GM18526 (cell line): ENCODE measurements around the gene GAREM2.

Experiments
- POLR2A ChIP-seq: IDR thresholded peaks from 3 replicates; pipeline ENCODE4 v1.6.1; 2011; ENCODE audit not compliant: insufficient read length; ENCODE audit errors: extremely low read depth

Gene GAREM2

DNA sequence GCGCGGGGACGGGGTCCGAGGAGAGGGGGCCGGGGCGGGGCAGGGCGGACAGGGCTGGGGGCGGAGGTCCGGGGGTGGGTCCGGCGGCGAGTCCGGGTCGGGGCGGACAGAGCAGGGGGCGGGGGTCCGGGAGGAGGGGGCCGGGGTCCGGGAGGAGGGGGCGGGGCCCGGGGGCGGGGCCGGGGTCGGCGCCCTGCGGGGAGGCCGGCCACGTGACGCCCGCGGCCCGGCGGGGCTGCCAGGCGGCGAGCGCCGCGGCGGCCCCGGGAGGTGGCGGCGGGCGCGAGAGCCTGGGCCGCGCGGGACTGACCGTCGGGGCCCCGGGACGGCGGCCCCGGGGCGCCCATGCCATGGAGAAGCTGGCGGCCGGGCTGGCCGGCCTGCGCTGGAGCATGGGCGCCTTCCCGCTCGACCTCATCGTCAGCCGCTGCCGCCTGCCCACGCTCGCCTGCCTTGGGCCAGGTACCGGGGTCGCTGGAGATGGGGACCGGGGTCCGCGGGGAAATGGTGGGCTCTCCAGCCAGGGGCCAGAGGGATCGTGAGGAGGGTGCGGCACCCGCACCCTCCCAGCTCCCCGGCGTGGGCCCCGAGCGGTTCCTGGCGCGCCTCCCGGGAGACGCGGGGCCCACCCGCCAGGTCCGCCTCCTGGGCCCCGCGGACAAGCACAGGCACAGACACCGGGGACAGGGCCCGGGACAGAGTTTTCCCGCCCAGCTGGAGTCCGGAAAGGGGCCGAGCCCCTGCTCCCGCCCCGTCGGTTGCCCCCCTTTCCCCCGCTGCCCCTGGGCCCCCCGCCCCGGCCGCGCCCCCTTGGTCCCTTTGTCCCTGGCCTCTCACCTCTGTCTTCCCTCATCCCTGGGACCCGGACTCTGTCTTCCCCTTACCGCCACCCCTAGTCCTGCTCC is at the start of gene GAREM2:
TSS of gene GAREM2 (plus strand) at position 218 of the 905 bp plus-strand sequence. CDS start at position 351, 133 bp downstream.
- no peak for TF ChIP-seq POLR2A

DNA sequence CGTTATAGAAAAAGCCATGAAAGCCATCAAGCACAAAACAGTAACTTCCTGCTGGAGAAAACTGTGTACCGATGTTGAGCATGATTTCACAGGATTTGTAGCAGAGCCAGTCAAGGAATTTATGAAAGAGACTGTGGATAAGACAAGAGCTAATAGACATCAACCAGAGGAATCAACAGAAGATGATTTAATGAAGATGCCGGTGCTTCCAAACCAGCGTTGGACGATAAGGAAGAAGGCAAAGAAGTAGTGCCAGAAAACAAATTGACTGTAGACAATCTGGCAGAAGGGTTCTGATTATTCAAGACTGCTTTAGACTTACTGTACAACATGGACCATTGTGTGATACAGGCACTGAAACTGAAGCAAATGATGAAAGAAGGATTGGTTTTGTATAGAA is 49.5 kb upstream of the GAREM2 start:
- no peak for TF ChIP-seq POLR2A

DNA sequence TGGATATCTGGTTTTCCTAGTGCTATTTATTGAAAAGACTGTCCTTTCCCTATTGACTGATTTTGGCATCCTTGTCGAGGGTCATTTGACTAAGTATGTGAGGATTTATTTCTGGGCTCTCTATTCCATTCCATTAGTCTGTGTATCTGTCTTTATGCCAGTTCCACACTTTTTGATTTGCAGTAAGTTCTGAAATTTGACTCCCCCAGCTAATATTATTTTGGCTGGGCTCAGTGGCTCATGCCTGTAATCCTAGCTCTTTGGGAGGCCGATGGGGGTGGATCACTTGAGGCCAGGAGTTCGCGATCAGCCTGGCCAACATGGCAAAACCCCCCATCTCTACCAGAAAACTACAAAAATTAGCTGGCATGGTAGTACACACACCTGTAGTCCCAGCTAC is 46.8 kb upstream of the GAREM2 start:
- TF ChIP-seq POLR2A = no peak

DNA sequence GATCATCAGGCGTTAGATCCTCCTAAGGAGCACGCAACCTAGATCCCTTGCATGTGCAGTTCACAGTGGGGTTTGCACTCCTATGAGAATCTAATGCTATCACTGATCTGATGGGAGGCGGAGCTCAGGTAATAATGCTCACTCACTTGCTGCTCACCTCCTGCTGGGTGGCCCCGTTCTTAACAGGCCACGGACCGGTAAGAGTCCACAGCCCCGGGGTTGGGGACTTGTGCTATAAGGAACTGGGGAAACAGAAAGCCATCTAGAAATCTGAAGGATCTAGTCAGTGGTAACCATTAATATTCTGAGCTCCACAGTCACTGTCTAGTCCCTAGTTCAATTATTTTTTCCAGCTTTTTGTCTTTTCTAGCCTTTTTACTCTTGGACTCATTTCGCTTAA is 44.7 kb upstream of the GAREM2 start:
- no peak for TF ChIP-seq POLR2A

DNA sequence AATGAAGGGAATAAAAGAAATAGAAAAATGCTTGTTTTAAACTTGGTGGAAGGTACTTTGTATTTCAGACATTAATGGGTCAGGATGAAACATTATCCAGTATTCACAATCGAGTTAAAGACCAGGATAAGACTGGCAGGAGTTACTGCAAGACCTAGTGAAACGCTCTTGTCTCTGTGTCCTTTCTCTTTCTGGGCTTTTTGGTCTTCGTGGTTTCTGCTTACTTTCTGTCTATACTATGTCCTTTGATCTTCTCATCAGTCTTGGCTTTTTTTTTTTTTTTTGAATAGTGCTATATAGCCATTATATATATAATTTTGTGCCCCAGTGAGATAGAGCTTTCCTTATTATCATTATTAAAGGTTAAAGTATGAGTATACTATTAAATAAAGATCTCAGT is 42.1 kb upstream of the GAREM2 start:
- TF ChIP-seq POLR2A = no peak

DNA sequence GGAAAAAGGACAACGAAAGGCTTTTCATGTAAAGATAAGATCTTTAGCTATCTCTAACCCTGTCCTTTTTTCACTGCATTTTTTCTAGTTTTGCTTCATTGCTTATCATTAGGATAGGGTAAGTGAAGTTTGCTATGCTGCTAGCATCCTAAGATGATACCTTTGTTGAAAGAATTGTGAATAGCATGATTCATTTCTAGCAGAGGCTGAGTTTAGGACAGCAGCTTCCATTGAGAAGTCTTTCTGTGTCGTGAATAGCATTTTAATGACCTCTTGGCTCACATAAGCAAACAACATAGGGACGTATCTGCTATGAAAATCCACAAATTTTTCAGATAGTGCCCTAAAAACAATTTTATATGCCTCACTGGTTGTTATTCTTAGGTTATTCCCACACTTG is 36.4 kb upstream of the GAREM2 start:
- no peak for TF ChIP-seq POLR2A

DNA sequence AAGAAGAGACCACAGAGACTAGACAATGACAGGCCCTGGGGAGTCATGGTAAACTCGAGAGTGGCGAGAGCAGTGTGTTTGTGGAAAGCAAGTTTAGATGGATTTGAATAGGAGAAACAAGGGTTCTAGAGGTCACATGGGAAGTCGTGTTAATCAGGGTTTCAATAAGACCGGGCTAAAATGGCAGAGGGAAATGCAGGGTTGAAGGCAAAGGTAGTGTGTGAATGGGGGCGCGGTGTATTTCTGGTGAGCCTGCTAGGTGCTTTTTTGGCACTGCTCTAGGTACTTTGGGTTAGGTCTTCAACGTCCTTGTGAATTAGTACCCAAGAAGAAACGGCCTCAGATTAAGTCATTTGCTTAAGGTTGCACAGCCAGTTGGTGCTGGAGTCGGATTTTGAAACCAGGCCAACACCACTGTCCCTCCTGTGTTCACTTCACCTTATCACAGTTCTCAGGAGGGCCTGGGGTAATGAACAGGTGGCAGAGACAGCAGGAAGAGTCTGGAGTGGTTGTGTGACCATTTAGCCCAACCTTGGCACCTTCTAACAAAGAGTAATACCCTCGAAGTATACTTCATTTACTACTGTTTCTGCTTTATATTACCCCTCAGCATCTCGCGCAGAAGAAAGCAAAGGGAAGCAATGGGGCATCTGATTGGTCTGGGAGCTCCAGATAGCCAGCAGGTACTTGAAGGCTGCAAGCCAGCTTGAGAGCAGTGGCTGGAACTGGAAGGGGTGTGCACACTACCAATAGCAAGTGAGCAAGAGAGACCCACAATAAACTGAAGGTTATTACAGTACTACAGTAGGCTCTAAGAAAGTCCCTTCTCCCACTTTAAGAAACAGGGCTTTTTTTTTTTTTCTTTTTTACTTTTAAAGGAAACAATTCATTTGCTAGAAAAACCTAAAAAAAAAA is 33.4 kb upstream of the GAREM2 start:
- no peak for TF ChIP-seq POLR2A

DNA sequence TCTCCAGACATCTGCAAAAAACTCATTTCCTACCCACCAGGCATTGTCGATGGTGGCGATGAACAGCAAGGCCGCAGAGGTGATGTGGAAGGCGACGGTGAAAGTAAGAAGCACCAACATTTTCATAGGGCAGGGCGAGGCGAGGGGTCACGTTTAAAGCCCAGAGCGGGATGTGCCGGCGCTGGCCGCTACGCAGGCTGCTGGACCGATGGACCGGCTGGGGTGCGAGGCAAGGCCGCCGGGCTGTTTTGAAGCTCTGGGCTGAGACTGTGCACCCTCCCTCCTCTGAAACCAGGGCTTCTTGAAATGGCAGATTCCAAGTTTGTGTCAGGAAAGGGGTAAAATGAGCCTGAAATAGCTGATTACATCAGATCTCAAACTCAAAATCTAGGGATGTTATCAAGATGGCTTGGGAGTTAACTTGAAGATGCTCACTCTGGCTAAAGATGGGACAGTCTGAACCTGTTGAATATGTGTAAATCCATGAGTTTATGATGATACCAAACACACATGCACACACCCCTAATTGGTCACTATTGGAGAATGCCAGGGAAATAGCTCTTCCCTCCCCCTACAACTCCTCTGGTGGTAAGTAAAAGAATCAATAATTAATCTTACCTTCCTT is 31.6 kb upstream of the GAREM2 start:
- no peak for TF ChIP-seq POLR2A

DNA sequence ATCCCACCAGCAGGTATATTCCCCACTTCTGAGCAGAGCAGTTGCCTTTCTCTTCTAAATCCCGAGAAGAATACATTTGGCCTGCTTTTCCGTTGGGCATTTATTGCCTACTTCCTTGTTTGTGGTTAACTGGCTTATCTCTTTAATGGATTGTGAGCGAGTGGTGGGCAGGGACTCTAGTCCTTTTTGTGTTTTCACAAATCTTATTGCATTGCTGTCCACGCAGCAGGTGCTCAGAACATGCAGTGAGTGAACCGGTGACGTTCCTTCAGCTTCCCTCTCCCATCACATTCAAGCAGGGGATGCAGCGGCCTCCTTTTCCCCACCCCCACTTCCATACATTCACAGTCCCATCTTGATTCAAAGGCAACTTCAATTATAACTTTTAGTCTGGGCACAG is 28.9 kb upstream of the GAREM2 start:
- TF ChIP-seq POLR2A = no peak

DNA sequence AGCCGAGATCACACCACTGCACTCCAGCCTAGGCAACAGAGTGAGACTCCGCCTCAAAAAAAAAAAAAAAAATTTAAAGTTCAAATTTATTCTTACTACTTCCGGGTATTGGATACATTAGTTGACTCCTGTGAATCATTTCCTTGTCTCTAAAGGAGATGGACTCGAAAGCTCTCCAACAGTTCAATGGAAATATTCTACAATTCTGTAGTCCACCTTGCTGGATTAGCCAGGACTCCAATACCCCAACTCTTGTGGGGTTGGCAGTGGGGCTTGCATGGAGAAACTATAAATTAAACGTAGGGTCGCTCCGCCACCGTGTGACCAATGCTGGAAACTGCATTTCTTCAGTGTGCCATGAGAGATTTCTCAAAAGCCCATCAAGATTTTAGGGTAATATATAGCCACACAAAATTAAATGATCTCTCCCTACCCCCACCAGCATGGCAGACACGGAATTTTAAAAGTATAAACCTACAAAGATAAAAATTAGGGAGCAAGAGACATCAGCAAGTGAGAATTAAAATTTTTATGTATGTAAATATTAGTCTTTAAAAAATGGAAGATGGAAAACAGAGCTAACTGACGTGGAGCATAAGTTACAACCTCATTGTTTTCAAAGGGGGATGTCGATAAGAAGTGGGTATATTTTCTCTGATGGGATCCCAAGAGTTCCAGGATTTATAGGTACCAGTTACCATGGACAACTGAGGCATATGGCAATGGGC is 27.8 kb upstream of the GAREM2 start:
- TF ChIP-seq POLR2A = no peak

DNA sequence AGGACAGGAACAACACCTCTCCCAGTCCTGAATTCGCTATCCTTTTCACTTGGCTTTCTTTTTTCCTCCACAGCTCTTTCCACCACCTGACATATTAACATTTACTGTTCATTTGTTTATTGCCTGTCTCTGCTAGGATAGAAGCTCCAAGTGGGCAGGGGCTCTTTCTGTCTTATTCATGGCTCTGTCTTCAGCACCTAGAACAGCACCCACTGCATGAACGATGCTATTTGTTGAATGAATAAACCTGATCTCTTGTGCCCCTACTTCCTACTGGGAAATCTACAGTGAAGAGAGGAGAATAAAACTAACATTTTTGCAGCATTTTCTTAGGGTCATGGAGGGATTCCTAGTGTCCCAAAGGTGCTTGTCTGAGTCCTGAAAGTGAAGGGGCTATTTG is 24.4 kb upstream of the GAREM2 start:
- TF ChIP-seq POLR2A = no peak

DNA sequence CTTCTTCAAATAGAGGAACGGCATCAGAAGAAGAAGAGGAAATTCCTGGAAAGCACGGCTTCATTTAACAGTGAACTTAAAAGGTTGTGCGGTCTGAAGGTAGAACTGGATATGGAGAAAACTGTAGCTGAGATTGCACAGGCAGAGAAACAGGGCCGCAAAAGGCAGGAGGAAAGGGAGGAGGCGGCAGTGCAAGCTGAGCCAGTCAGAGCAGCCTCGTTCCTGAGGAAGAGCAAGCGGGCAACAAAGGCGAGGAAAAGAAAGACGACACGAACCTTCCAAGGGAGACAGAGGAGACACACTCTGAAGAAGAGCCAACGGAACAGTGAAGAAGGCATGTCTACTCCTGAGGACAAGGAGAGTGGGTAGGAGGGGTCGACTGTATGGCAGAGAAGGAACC is 22.6 kb upstream of the GAREM2 start:
- TF ChIP-seq POLR2A = no peak

DNA sequence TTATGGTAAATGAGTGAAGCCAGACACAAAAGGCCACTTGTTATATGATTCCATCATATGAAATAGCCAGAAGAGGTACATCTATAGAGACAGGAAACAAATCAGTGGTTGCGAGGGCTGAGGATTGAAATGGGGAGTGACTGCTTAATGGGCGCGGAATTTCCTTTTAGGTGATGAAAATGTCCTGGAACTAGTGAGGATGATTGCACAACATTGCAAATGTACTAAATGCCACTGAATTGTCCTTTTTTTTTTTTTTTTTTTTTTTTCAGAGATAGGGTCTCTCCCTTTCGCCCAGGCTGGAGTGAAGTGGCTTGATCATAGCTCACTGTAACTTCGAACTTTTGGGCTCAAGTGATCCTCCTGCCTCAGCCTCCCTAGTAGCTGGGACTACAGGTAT is 15.3 kb upstream of the GAREM2 start:
- no peak for TF ChIP-seq POLR2A

DNA sequence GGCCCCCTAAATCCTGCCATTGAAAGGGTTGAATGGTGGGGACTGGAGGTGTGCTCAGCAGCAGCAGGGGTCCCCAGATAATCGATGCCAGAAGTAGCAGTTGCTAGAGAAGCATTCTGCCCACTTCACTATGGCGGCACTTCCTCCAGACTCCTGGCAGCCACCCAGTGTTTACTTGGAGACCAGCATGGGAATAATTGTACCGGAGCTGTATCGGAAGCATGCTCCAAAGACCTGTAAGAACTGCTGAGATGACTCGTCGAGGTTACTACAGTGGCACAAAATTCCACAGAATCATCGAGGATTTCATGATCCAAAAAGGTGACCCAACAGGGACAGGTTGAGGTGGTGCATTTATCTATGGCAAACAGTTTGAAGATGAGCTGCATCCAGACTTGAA is 11.0 kb upstream of the GAREM2 start:
- no peak for TF ChIP-seq POLR2A

DNA sequence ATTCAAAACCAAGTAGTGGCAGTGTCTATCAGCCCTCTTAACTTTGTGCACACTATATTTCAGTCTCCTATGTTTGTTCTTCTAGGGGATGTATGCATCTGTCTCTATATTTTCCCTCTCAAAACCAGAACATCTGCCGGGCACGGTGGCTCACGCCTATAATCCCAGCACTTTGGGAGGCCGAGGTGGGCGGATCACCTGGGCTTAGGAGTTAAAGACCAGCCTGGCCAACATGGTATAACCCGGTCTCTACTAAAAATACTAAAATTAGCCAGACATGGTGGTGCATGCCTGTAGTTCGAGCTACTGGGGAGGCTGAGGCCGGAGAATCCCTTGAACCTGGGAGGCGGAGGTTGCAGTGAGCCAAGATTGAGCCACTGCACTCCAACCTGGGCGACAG is 9.9 kb upstream of the GAREM2 start:
- no peak for TF ChIP-seq POLR2A

DNA sequence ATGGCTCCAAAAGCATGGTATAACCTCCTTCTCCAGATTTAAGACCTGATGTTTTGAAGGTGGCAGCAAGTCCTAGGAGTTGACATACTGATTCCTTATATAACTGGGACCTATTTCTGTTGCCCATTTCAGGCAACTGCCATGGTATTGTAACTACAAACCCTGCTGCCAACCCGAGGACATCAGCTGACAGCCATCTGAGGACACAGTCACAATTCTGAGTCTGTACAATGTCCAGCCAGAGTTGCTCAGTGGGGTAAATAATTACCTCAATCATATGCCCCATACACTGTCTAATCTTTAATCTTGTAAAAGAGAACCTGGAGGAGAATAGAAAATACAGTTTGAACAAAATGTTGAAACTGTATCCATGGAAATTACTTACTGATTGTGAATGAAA is 8.7 kb upstream of the GAREM2 start:
- no peak for TF ChIP-seq POLR2A
